ENCODE data around the gene LAIR2.

GRCh38 chr19:54469496-54469934 lies 33.1 kb upstream of the LAIR2 start:
- no peak for TF ChIP-seq POLR2A (IDR thresholded peaks at IDR 0.05)
- TF ChIP-seq, protein P1, sequence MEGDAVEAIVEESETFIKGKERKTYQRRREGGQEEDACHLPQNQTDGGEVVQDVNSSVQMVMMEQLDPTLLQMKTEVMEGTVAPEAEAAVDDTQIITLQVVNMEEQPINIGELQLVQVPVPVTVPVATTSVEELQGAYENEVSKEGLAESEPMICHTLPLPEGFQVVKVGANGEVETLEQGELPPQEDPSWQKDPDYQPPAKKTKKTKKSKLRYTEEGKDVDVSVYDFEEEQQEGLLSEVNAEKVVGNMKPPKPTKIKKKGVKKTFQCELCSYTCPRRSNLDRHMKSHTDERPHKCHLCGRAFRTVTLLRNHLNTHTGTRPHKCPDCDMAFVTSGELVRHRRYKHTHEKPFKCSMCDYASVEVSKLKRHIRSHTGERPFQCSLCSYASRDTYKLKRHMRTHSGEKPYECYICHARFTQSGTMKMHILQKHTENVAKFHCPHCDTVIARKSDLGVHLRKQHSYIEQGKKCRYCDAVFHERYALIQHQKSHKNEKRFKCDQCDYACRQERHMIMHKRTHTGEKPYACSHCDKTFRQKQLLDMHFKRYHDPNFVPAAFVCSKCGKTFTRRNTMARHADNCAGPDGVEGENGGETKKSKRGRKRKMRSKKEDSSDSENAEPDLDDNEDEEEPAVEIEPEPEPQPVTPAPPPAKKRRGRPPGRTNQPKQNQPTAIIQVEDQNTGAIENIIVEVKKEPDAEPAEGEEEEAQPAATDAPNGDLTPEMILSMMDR (IDR thresholded peaks at IDR 0.05) = no peak
